PC-9 (cell line): ENCODE results near the gene PDE4DIP. TPM values are rescaled to one million over a fixed set of nuclear protein-coding genes. Genes with fewer than 3 reads are reported as not detected.
"Not testable (repeated sequence)": the region's sequence is repeated elsewhere in the genome, so short reads cannot be mapped to it uniquely, and the experiment has no call there.

Experiments
- BruUV-seq: library from RNA; stranded (reverse); fragments of 400-500 nt; replicated peaks from 2 replicates; lab custom pipeline; 2021; lab: Mats Ljungman, UMichigan
- CTCF ChIA-PET: fragments of 300-600 bp; sonication (Branson Sonifier 250); formaldehyde crosslinking; loops from one replicate; lab custom pipeline; 2022; ENCODE audit warnings: antibody characterized with exemption; lab: Charles Lee
- POLR2A ChIA-PET: fragments of 300-600 bp; sonication (Branson Sonifier 250); formaldehyde crosslinking; loops from one replicate; lab custom pipeline; 2022; ENCODE audit warnings: antibody characterized with exemption; ENCODE audit not compliant: unreplicated experiment; lab: Charles Lee
- DNase-seq, 2 experiments: peaks; one replicate each; pipeline versions ENCODE4 v3.0.0 to v3.0.0-alpha.2; 2015 to 2022; ENCODE audit warnings: mixed read lengths in 1 of 2
- H2AFZ ChIP-seq: fragments of 200-600 bp; sonication (generic); 2 replicates; pipeline ENCODE4 v1.8.1; 2017; ENCODE audit warnings: antibody characterized with exemption
- H3F3A ChIP-seq: fragments of 200-600 bp; sonication (generic); 2 replicates; pipeline ENCODE4 v1.8.1; 2017; ENCODE audit warnings: antibody characterized with exemption, mild to moderate bottlenecking, low read depth; ENCODE audit not compliant: insufficient read depth
- H3K27ac ChIP-seq: fragments of 200-600 bp; sonication (generic); 2 replicates; pipeline ENCODE4 v1.6.1; 2016; ENCODE audit warnings: mixed run types
- H3K27me3 ChIP-seq: fragments of 200-600 bp; sonication (generic); 2 replicates; pipeline ENCODE4 v1.6.1; 2016; ENCODE audit warnings: low read depth, mixed run types; ENCODE audit not compliant: insufficient read depth
- H3K36me3 ChIP-seq: fragments of 200-600 bp; sonication (generic); 2 replicates; pipeline ENCODE4 v1.6.1; 2016; ENCODE audit warnings: low read depth, mixed run types
- H3K4me1 ChIP-seq: fragments of 200-600 bp; sonication (generic); replicated peaks from 2 replicates; pipeline ENCODE4 v1.6.1; 2016; ENCODE audit warnings: mixed run types; ENCODE audit not compliant: insufficient read depth
- H3K4me2 ChIP-seq: fragments of 200-600 bp; sonication (generic); 2 replicates; pipeline ENCODE4 v1.6.1; 2017; ENCODE audit warnings: mixed run types
- H3K4me3 ChIP-seq: fragments of 200-600 bp; sonication (generic); 2 replicates; pipeline ENCODE4 v1.6.1; 2016; ENCODE audit warnings: mixed run types
- H3K79me2 ChIP-seq: fragments of 200-600 bp; sonication (generic); 2 replicates; pipeline ENCODE4 v1.6.1; 2017; ENCODE audit warnings: low read depth, mixed run types
- H3K9me2 ChIP-seq: fragments of 200-600 bp; sonication (generic); 2 replicates; pipeline ENCODE4 v1.8.1; 2017; ENCODE audit warnings: mild to moderate bottlenecking; ENCODE audit not compliant: insufficient read depth
- H3K9me3 ChIP-seq: fragments of 200-600 bp; sonication (generic); 2 replicates; pipeline ENCODE4 v1.8.1; 2016; ENCODE audit warnings: low read depth; ENCODE audit not compliant: insufficient read depth
- H4K20me1 ChIP-seq: fragments of 200-600 bp; sonication (generic); 2 replicates; pipeline ENCODE4 v1.8.1; 2017; ENCODE audit not compliant: insufficient read depth
- intact Hi-C: fragments of 100-400 bp; cut with micrococcal nuclease; formaldehyde crosslinking; loops from one replicate; pipeline ENCODE4 v1.10.0; 2022; ENCODE audit not compliant: unreplicated experiment
- total RNA-seq: library from RNA; stranded (reverse); gene quantifications from 2 replicates; pipeline ENCODE4 v1.2.3, GENCODE V29; 2021

PDE4DIP gene
- total RNA-seq, 1 experiment from 2014 or later, result 28.1 TPM

DNA sequence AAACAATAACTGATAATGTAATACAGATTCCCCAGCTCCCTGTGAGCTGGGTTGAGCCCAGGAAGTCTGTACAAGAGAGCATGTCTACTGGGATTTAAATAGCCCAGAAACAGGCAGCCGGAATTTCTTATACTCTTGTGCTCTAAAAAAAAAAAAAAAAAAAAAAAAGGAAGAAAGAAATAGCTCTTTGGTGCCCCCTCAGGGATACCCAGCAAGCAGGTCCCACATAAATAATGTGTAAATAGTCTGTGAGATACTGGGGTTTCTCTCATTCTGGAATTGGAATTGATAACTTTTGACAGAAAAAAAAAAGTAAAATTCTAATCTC lies 25.4 kb downstream of the PDE4DIP start:
- POLR2A ChIA-PET, H2AFZ ChIP-seq, DNase-seq, H3K36me3 ChIP-seq, H3K9me3 ChIP-seq, H3K4me1 ChIP-seq, H3K79me2 ChIP-seq, CTCF ChIA-PET, BruUV-seq, H3K27me3 ChIP-seq, H3K4me3 ChIP-seq, H3K9me2 ChIP-seq, intact Hi-C loops, H3K27ac ChIP-seq, H3K4me2 ChIP-seq, H4K20me1 ChIP-seq, H3F3A ChIP-seq: not testable (repeated sequence)

DNA sequence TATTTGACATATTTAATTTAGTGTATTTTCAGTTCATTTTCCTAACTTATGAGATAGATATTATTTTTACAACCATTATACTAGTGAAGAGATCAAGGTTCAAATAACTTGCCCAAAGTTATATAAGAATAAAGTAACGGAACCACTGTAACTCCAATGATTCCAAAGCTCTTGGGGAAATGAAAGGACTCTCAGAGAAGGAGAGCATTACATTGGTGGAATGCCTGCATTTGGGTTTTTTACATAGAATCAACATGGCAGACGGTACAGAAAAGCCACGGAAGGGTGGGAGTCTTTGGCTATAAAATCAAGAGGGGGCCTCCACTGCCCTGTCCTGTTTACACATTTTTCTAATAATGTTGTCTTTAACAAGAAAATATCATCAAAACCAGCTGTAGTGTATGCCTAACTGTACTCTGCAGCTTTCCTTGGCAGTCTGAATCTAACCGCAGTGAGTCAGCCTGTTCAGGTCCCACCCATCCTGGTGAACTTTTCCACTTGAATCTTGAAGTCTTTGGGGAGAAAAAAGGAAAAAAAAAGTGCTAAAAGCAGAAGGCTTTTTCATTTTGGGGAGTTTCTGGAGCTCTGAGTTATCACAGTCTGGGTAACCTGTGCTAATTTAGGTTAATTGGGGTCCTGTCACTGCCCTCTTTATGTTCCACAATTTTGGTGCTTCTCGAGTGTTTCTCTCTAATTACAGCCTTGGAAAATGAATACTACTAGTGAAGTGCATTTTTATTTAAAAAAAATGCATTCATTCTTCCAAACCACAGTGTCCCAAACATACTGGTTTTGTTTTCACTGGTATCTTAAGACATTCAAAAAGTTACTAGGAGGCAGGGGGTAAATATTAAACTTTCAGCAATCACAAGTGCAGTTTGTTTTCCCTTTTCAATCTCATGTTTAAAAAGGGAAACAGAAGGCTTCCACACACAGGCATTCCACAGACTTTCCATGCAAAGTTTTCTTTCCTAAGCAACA lies 30.5 kb downstream of the PDE4DIP start:
- BruUV-seq, POLR2A ChIA-PET, H3K36me3 ChIP-seq, H4K20me1 ChIP-seq, H3K4me3 ChIP-seq, intact Hi-C loops, H2AFZ ChIP-seq, H3F3A ChIP-seq, H3K79me2 ChIP-seq, H3K4me1 ChIP-seq, H3K9me3 ChIP-seq, H3K27me3 ChIP-seq, CTCF ChIA-PET, H3K9me2 ChIP-seq: not testable (repeated sequence)
- DNase-seq, result peak in 1 of 2 experiments; percentile 9
- Histone ChIP-seq H3K4me2 (peak overlapping the region; percentile 48; the same call in 1 of the 2 replicates), H3K27ac (peak overlapping the region; percentile 42; the same call in 1 of the 2 replicates)

DNA sequence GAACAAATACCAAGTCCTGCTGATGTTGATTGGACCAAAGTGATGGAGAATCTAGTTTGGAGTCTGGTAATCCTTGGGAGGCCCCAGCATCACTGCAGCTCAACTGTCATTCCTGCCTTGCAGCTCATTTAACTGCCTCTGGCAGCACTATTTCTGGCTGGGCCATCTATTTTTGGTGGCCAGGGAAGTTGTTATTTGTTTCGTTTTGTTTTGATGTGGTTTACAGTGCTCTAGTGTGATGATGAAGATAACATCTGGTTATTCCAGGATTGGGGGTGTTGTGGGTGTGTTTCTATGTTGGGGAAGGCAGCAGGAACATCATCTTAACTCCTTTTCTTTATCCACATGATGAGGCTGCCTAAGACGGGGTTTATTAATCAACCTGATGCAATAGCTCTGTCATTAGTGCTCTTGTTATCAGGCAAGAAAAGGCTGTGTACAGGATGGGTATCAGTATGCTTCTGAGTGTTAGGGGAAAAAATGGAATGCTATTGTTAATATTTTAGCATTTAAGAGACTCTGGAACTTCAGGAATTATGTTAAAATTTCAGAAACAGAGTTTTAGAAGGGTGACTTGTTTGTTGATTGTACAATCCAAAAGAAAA lies 35.7 kb downstream of the PDE4DIP start:
- BruUV-seq, H3K4me1 ChIP-seq, H3K4me2 ChIP-seq, H3K4me3 ChIP-seq, H3K79me2 ChIP-seq, intact Hi-C loops, H3K27ac ChIP-seq, H3K36me3 ChIP-seq, CTCF ChIA-PET, H2AFZ ChIP-seq, H3F3A ChIP-seq, H3K27me3 ChIP-seq, H3K9me2 ChIP-seq, H3K9me3 ChIP-seq, DNase-seq, H4K20me1 ChIP-seq, POLR2A ChIA-PET: not testable (repeated sequence)

DNA sequence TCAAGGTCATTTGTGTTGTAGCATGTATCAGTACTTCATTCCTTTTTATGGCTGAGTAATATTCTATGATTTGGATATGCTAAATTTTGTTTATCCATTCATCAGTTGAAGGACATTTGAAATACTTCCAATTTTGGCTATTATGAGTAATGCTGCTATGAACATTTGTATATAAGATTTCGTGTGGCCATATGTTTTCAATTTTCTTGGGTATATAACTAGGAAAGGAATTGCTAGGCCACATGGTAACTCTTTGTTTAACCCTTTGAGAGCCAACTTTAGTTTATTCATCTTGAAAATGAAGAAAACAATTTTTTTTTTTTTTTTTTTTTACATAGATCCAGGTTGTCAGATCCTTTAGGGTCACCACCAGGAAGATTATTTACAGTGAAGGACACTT lies 37.0 kb downstream of the PDE4DIP start:
- H4K20me1 ChIP-seq, BruUV-seq, H3F3A ChIP-seq, H3K4me3 ChIP-seq, H3K27ac ChIP-seq, H3K27me3 ChIP-seq, H3K4me2 ChIP-seq, DNase-seq, H3K9me3 ChIP-seq, H3K4me1 ChIP-seq, intact Hi-C loops, POLR2A ChIA-PET, H3K79me2 ChIP-seq, H3K9me2 ChIP-seq, H3K36me3 ChIP-seq, H2AFZ ChIP-seq, CTCF ChIA-PET: not testable (repeated sequence)

DNA sequence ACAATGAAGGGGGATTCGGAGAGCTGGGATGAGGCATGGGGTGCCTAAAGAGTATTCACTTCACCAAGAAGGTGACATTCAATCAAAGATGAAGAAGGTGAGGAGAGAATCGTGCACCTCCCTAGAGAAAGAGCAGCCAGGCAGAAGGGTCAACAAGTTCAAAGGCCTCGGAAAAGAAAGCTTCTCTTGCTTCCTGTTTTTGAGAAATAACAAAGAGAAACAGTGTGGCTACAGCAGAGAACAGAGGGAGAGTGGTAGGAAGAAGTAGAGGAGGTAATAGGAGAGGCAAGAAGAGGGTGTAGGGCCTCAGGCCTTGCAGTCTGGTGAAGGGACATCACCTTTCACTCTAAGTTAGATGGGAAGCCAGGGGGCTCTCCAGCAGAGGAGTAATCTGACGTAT lies 41.0 kb downstream of the PDE4DIP start:
- CTCF ChIA-PET, result not testable (repeated sequence)

DNA sequence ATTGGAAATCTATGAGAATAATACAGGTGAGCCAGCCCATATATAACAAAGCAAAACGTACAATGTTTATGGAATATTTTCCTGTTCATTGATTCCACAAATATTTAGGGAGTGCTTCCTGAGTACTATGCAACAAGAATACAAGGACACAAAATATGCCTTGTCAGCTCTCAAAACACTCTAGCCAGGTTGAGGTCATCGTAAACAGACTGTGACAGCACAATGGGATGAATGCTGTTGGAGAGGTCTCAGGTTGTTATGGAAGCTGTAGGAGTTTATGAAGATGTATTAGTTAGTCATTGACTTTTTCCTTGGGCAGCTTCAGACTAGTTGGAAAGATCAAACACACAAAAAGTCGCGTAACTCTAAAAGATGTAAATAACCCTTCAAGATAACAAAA lies 42.1 kb downstream of the PDE4DIP start:
- H3F3A ChIP-seq, H3K9me2 ChIP-seq, POLR2A ChIA-PET, H3K27ac ChIP-seq, BruUV-seq, H3K27me3 ChIP-seq, DNase-seq, CTCF ChIA-PET, H3K36me3 ChIP-seq, H3K4me3 ChIP-seq, H3K4me2 ChIP-seq, H4K20me1 ChIP-seq, H2AFZ ChIP-seq, H3K4me1 ChIP-seq, intact Hi-C loops, H3K79me2 ChIP-seq, H3K9me3 ChIP-seq: not testable (repeated sequence)

More for the DNA sequence above, 41.0 kb downstream of the PDE4DIP start:
- H3K27me3 ChIP-seq, intact Hi-C loops, H3K27ac ChIP-seq, H4K20me1 ChIP-seq, H3K9me3 ChIP-seq, H3K36me3 ChIP-seq, H2AFZ ChIP-seq, H3K9me2 ChIP-seq, H3F3A ChIP-seq, H3K4me3 ChIP-seq, POLR2A ChIA-PET, H3K4me1 ChIP-seq, DNase-seq, BruUV-seq, H3K4me2 ChIP-seq, H3K79me2 ChIP-seq: not testable (repeated sequence)

DNA sequence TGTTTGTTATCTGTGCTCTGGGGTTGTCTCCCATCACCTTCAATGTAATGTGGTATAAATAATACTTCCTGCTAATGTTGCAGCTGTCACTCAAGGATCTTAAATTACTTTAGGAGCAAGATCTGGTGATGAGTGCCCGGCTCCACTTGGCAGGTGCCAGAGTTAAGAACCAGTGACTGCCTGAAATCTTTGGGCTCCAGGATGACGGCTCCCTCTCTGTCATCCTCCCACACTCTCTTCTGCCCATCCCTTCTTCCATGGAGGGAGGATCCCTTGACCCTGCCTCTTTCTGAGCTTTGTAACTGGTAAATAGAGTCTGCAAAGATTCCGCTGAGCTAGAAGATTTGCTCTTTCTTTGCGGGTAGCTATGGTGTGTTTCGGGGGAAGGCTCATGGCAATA lies 44.4 kb downstream of the PDE4DIP start:
- H3K9me3 ChIP-seq, H3K9me2 ChIP-seq, H3F3A ChIP-seq, H3K4me3 ChIP-seq, CTCF ChIA-PET, POLR2A ChIA-PET, H3K27ac ChIP-seq, H3K4me1 ChIP-seq, BruUV-seq, H3K4me2 ChIP-seq, H3K79me2 ChIP-seq, H3K36me3 ChIP-seq, H3K27me3 ChIP-seq, intact Hi-C loops, H2AFZ ChIP-seq, DNase-seq, H4K20me1 ChIP-seq: not testable (repeated sequence)
